HepG2 (cell line): ENCODE measurements around the gene GRB7. TPM values are rescaled to one million over a fixed set of nuclear protein-coding genes. Genes with fewer than 3 reads are reported as not detected.

Experiments used
- ADNP ChIP-seq: sonication (generic); formaldehyde crosslinking; IDR thresholded peaks from 2 replicates; pipeline ENCODE4 v1.4.0; 2020; ENCODE audit warnings: missing genetic modification reagents
- ARID2 ChIP-seq: sonication (generic); formaldehyde crosslinking; IDR thresholded peaks from 2 replicates; pipeline ENCODE4 v1.8.1; 2022; ENCODE audit warnings: mild to moderate bottlenecking, missing genetic modification reagents, borderline replicate concordance
- EEA1 ChIP-seq: sonication (generic); formaldehyde crosslinking; IDR thresholded peaks from 2 replicates; pipeline ENCODE4 v1.5.1; 2020; ENCODE audit warnings: mild to moderate bottlenecking, missing genetic modification reagents, borderline replicate concordance
- HCFC1 ChIP-seq: fragments of 150-350 bp; IDR thresholded peaks from 2 replicates; pipeline ENCODE4 v1.6.1; 2014; ENCODE audit warnings: low read depth, low read length
- HHEX ChIP-seq: IDR thresholded peaks from 2 replicates; pipeline ENCODE4 v1.6.1; 2016; ENCODE audit warnings: control low read depth
- HMG20B ChIP-seq: conservative IDR thresholded peaks from 2 replicates; pipeline ENCODE4 v1.6.1; 2016; ENCODE audit warnings: missing genetic modification reagents, missing compliant biosample characterization
- IRX3 ChIP-seq: sonication (generic); formaldehyde crosslinking; IDR thresholded peaks from 2 replicates; pipeline ENCODE4 v1.8.1; 2023; ENCODE audit warnings: mild to moderate bottlenecking, low read depth, missing genetic modification reagents, borderline replicate concordance
- JUN ChIP-seq: sonication (generic); formaldehyde crosslinking; IDR thresholded peaks from 2 replicates; pipeline ENCODE4 v1.4.0; 2020; ENCODE audit warnings: mild to moderate bottlenecking, missing genetic modification reagents
- KAT7 ChIP-seq: IDR thresholded peaks from 2 replicates; pipeline ENCODE4 v1.6.1; 2018; ENCODE audit warnings: borderline replicate concordance, missing compliant biosample characterization
- PCBP2 ChIP-seq: fragments of 200-400 bp; formaldehyde crosslinking; optimal IDR thresholded peaks from 2 replicates; pipeline ENCODE3; 2018; ENCODE audit warnings: low read length, low read depth; ENCODE audit not compliant: poor library complexity, severe bottlenecking
- RAD21 ChIP-seq: fragments of 450-650 bp; formaldehyde crosslinking; IDR thresholded peaks from 2 replicates; pipeline ENCODE4 v1.5.0; 2020; ENCODE audit warnings: mild to moderate bottlenecking
- RFXANK ChIP-seq: IDR thresholded peaks from 2 replicates; pipeline ENCODE4 v1.6.1; 2016
- SAFB2 ChIP-seq: sonication (generic); formaldehyde crosslinking; IDR thresholded peaks from 2 replicates; pipeline ENCODE4 v1.5.1; 2020; ENCODE audit warnings: missing genetic modification reagents, low read depth, mild to moderate bottlenecking, borderline replicate concordance
- SRF ChIP-seq: IDR thresholded peaks from 2 replicates; pipeline ENCODE4 v1.6.1; 2011; ENCODE audit warnings: mild to moderate bottlenecking, low read depth, low read length, moderate library complexity
- ZBTB21 ChIP-seq: sonication (generic); formaldehyde crosslinking; IDR thresholded peaks from 2 replicates; pipeline ENCODE4 v1.4.0; 2020; ENCODE audit warnings: missing genetic modification reagents
- ZFP90 ChIP-seq: sonication (generic); formaldehyde crosslinking; IDR thresholded peaks from 2 replicates; pipeline ENCODE4 v1.8.0; 2022; ENCODE audit warnings: missing genetic modification reagents, mild to moderate bottlenecking, inconsistent platforms, borderline replicate concordance
- ZNF230 ChIP-seq: sonication (generic); formaldehyde crosslinking; IDR thresholded peaks from 2 replicates; pipeline ENCODE4 v1.4.0; 2020; ENCODE audit warnings: mild to moderate bottlenecking, missing genetic modification reagents
- ZNF24 ChIP-seq: fragments of 450-650 bp; IDR thresholded peaks from 2 replicates; pipeline ENCODE4 v1.6.1; 2017; ENCODE audit warnings: antibody characterized with exemption, mild to moderate bottlenecking
- ZNF264 ChIP-seq: sonication (generic); formaldehyde crosslinking; IDR thresholded peaks from 2 replicates; pipeline ENCODE4 v1.4.0; 2020; ENCODE audit warnings: missing genetic modification reagents
- ZNF30 ChIP-seq: sonication (generic); formaldehyde crosslinking; IDR thresholded peaks from 2 replicates; pipeline ENCODE4 v1.5.0; 2020; ENCODE audit warnings: mild to moderate bottlenecking, missing genetic modification reagents
- ZNF326 ChIP-seq: sonication (generic); formaldehyde crosslinking; IDR thresholded peaks from 2 replicates; pipeline ENCODE4 v1.4.0; 2020; ENCODE audit warnings: missing genetic modification reagents, borderline replicate concordance
- ZNF572 ChIP-seq: sonication (generic); formaldehyde crosslinking; IDR thresholded peaks from 2 replicates; pipeline ENCODE4 v1.5.1; 2020; ENCODE audit warnings: mild to moderate bottlenecking, missing genetic modification reagents
- ZNF672 ChIP-seq: sonication (generic); formaldehyde crosslinking; IDR thresholded peaks from 2 replicates; pipeline ENCODE4 v1.8.1; 2022; ENCODE audit warnings: missing genetic modification reagents
- polyA plus RNA-seq, 8 experiments: library from polyadenylated mRNA; depleted of rRNA in 3 of 8; stranded (reverse) in 7 of 8; unstranded in 1 of 8; fragments of >200 nt; fragmentation: Illumina TruSeq in 4 of 8; extraction: Trizol in 4 of 8; gene quantifications; 2 replicates each; pipeline versions ENCODE4 v1.2.1 to v1.2.3, GENCODE V29; 2011 to 2016; ENCODE audit warnings: low read depth in 4 of 8, missing spikeins in 1 of 8, mixed read lengths in 1 of 8; ENCODE audit not compliant: insufficient read depth in 1 of 8
- total RNA-seq, 5 experiments: library from RNA; depleted of rRNA; stranded (reverse); fragments of >200 nt; fragmentation: Illumina TruSeq; extraction: Trizol; gene quantifications; 2 replicates each; pipeline ENCODE4 v1.2.3, GENCODE V29; 2016; ENCODE audit warnings: low read depth in 1 of 5
- TF ChIP-seq, protein P1 (sequence below): IDR thresholded peaks from 2 replicates; pipeline ENCODE4 v1.6.1; 2016; ENCODE audit warnings: mild to moderate bottlenecking
- TF ChIP-seq, protein P2 (sequence below): sonication (generic); formaldehyde crosslinking; IDR thresholded peaks from 2 replicates; pipeline ENCODE4 v1.4.0; 2020; ENCODE audit warnings: missing genetic modification reagents, borderline replicate concordance
- TF ChIP-seq, protein P3 (sequence below): sonication (generic); formaldehyde crosslinking; IDR thresholded peaks from 2 replicates; pipeline ENCODE4 v1.8.0; 2022; ENCODE audit warnings: mild to moderate bottlenecking, missing genetic modification reagents, moderate library complexity

Gene GRB7
- total and polyA plus RNA-seq, 2 of the 13 experiments (the other 11 are each of a cell fraction or from before 2014, with no cell fraction given), result 60.2 to 77.7 TPM

DNA sequence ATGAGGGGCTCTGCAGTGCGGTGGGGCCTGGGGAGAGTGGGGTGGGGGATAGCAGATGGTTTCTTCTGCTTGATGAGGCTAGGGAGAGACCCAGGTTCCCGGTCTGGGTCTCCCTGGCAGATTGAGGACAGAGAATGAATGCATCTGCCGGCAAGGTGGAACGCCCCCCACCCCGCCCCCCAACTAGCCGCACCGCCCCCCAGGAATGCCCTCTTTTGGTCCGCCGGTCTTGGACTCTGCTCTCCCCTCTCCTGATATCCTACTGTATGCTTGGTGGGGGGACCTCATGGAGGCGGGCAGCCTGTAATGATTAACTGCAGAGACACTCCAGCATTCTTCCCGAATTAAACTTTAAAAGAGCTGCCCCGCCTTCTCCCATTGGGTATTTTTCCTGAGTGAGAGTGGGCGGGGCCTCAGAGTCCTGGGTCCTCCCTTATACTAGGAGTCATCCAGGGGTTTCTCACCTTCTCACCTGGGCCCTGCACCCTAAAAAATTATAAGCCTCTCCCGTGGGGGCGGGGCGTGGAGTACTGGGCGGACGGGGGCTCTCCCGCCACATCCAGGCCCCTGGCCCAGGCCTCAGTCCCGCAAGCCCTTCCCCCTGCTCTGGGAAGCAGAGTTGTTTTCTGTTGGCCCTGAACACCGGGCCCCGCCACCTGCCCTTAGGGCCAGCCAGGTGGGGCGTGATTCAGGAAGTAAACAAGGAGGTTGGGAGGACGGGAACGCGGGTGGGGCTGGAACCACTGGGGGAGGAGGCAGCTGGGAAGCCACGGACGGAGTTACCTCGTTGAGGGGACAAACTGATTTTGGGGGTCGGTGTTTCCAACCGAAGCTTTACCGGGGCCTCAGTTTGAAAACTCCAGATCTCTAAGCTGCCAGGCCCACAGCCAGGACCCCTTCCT, 1.5 kb downstream of the GRB7 start (continued):
- TF ChIP-seq, protein P1, sequence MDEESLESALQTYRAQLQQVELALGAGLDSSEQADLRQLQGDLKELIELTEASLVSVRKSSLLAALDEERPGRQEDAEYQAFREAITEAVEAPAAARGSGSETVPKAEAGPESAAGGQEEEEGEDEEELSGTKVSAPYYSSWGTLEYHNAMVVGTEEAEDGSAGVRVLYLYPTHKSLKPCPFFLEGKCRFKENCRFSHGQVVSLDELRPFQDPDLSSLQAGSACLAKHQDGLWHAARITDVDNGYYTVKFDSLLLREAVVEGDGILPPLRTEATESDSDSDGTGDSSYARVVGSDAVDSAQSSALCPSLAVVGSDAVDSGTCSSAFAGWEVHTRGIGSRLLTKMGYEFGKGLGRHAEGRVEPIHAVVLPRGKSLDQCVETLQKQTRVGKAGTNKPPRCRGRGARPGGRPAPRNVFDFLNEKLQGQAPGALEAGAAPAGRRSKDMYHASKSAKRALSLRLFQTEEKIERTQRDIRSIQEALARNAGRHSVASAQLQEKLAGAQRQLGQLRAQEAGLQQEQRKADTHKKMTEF (CRISPR knock-in tag), result peak; percentile 96
- 0 out of 2 replicates have a peak, but pooled peaks have one; percentile 20 for TF ChIP-seq HHEX (CRISPR knock-in tag)
- no peak; the same call in 1 of the 2 replicates for TF ChIP-seq IRX3
- peak; percentile 95 for TF ChIP-seq SRF
- TF ChIP-seq, protein P2, sequence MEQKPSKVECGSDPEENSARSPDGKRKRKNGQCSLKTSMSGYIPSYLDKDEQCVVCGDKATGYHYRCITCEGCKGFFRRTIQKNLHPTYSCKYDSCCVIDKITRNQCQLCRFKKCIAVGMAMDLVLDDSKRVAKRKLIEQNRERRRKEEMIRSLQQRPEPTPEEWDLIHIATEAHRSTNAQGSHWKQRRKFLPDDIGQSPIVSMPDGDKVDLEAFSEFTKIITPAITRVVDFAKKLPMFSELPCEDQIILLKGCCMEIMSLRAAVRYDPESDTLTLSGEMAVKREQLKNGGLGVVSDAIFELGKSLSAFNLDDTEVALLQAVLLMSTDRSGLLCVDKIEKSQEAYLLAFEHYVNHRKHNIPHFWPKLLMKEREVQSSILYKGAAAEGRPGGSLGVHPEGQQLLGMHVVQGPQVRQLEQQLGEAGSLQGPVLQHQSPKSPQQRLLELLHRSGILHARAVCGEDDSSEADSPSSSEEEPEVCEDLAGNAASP, result peak; percentile 80
- peak; percentile 68; the same call in 1 of the 2 replicates for TF ChIP-seq ZNF264
- peak; percentile 64; the same call in 1 of the 2 replicates for TF ChIP-seq HMG20B
- TF ChIP-seq ZNF326, result no peak
- TF ChIP-seq, protein P3, sequence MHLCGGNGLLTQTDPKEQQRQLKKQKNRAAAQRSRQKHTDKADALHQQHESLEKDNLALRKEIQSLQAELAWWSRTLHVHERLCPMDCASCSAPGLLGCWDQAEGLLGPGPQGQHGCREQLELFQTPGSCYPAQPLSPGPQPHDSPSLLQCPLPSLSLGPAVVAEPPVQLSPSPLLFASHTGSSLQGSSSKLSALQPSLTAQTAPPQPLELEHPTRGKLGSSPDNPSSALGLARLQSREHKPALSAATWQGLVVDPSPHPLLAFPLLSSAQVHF, result no peak
- TF ChIP-seq SAFB2 (CRISPR knock-in tag), result no peak; the same call in 1 of the 2 replicates
- no peak for TF ChIP-seq ZNF24
- TF ChIP-seq ZNF30, result no peak
- TF ChIP-seq KAT7 (CRISPR knock-in tag), result peak; percentile 62
- TF ChIP-seq ZBTB21 (CRISPR knock-in tag), result no peak; the same call in 1 of the 2 replicates
- TF ChIP-seq ZNF672 (CRISPR knock-in tag), result no peak
- TF ChIP-seq EEA1, result no peak
- TF ChIP-seq HCFC1, result no peak
- no peak for TF ChIP-seq PCBP2
- TF ChIP-seq ZFP90 (CRISPR knock-in tag), result no peak; the same call in none of the 2 replicates
- no peak for TF ChIP-seq ARID2 (CRISPR knock-in tag)
- no peak for TF ChIP-seq JUN (CRISPR knock-in tag)
- TF ChIP-seq ADNP (CRISPR knock-in tag), result no peak
- 0 out of 2 replicates have a peak, but pooled peaks have one; percentile 18 for TF ChIP-seq ZNF230 (CRISPR knock-in tag)
- TF ChIP-seq RFXANK, result no peak; the same call in 1 of the 2 replicates
- peak; percentile 44 for TF ChIP-seq RAD21
- no peak for TF ChIP-seq ZNF572 (CRISPR knock-in tag)
